Endodermal cell (in vitro differentiated cells): ENCODE data around the gene NME1. TPM values are rescaled to one million over a fixed set of nuclear protein-coding genes. Genes with fewer than 3 reads are reported as not detected.
A peak's percentile ranks its signal among the peaks of the same experiment; 100 is the strongest.
"Not testable (repeated sequence)": the region's sequence is repeated elsewhere in the genome, so short reads cannot be mapped to it uniquely, and the experiment has no call there.

Source experiments
- DNase-seq: peaks from one replicate; pipeline ENCODE4 v3.0.0-alpha.2; 2017
- H3K27ac ChIP-seq: 2 replicates; pipeline ENCODE4 v1.5.1; 2013; ENCODE audit warnings: mild to moderate bottlenecking, low read depth, low read length, moderate library complexity
- H3K27me3 ChIP-seq: 2 replicates; pipeline ENCODE4 v1.6.1; 2013; ENCODE audit warnings: mild to moderate bottlenecking, low read length, moderate library complexity; ENCODE audit not compliant: insufficient read depth, control insufficient read depth, poor library complexity, severe bottlenecking
- H3K36me3 ChIP-seq: 2 replicates; pipeline ENCODE4 v1.7.0; 2013; ENCODE audit warnings: mild to moderate bottlenecking, low read length, moderate library complexity; ENCODE audit not compliant: control insufficient read depth, insufficient read depth
- H3K4me1 ChIP-seq: one replicate; pipeline ENCODE4 v1.7.0; 2013; ENCODE audit warnings: low read length; ENCODE audit not compliant: control insufficient read depth, insufficient read depth
- H3K4me3 ChIP-seq: 2 replicates; pipeline ENCODE4 v1.5.1; 2013; ENCODE audit warnings: mild to moderate bottlenecking, low read length, moderate library complexity
- H3K9ac ChIP-seq: 2 replicates; pipeline ENCODE4 v1.6.1; 2013; ENCODE audit warnings: mild to moderate bottlenecking, low read length, moderate library complexity; ENCODE audit not compliant: poor library complexity, severe bottlenecking; ENCODE audit errors: extremely low read depth
- H3K9me3 ChIP-seq: 2 replicates; pipeline ENCODE4 v1.6.1; 2013; ENCODE audit warnings: mild to moderate bottlenecking, low read length, moderate library complexity; ENCODE audit not compliant: control insufficient read depth
- H3K27ac Mint-ChIP-seq: 2 replicates; pipeline ENCODE4 v1.8.0; 2020; ENCODE audit warnings: mixed read lengths
- H3K27me3 Mint-ChIP-seq: 2 replicates; pipeline ENCODE4 v1.8.0; 2021; ENCODE audit warnings: mild to moderate bottlenecking, mixed read lengths; ENCODE audit not compliant: insufficient read depth
- H3K36me3 Mint-ChIP-seq: 2 replicates; pipeline ENCODE4 v1.8.0; 2020; ENCODE audit warnings: low read depth, mixed read lengths
- H3K4me1 Mint-ChIP-seq: 2 replicates; pipeline ENCODE4 v1.8.0; 2020; ENCODE audit warnings: mixed read lengths
- H3K4me3 Mint-ChIP-seq: 2 replicates; pipeline ENCODE4 v1.8.0; 2020; ENCODE audit warnings: mild to moderate bottlenecking, moderate library complexity, mixed read lengths
- H3K9me3 Mint-ChIP-seq: 2 replicates; pipeline ENCODE4 v1.8.0; 2020; ENCODE audit warnings: mild to moderate bottlenecking, mixed read lengths
- CTCF ChIP-seq: fragments of 200-600 bp; sonication (generic); conservative IDR thresholded peaks from 2 replicates; pipeline ENCODE4 v1.5.0; 2021; ENCODE audit warnings: antibody characterized with exemption, mild to moderate bottlenecking
- WGBS, 2 experiments: methylation state at CpG; one replicate each; pipeline versions ENCODE4 v1.1.5 to v1.1.7; 2013; ENCODE audit warnings: missing lambda C conversion rate in 2 of 2, mixed read lengths in 1 of 2; ENCODE audit not compliant: insufficient coverage in 1 of 2, insufficient read length in 1 of 2; 5-methylcytosine and 5-hydroxymethylcytosine counted together
- total RNA-seq, 2 donors: library from RNA; stranded (reverse); fragmentation: NEBNext Ultra II Directional in 1 of 2; extraction: Animal tissue kit (Norgen Biotek cat#: 25700) in 1 of 2; gene quantifications; 2 replicates in 1 of 2; 3 replicates in 1 of 2; pipeline ENCODE4 v1.2.1, GENCODE V29; 2021

The NME1 gene
- total RNA-seq, 2 donors from 2014 or later, result 99.6 to 107 TPM

- Histone ChIP-seq H3K9me3 (no peaks in the 10 kb centered on the region), H3K4me3 (peak overlapping the region; percentile 96), H3K27me3 (no peaks in the 10 kb centered on the region), H3K36me3 (peaks cover 49% of the 10 kb centered on the region), H3K27ac (peak overlapping the region; percentile 38), H3K4me1 (peaks cover 4% of the 10 kb centered on the region), H3K9ac (peak overlapping the region; percentile 79)
- Mint-ChIP-seq H3K9me3 (no peaks in the 10 kb centered on the region), H3K4me1 (peaks cover 14% of the 10 kb centered on the region), H3K4me3 (peak overlapping the region; percentile 94), H3K27me3 (peaks cover 1% of the 10 kb centered on the region), H3K27ac (peak overlapping the region; percentile 72), H3K36me3 (peaks cover 52% of the 10 kb centered on the region)
- TF ChIP-seq CTCF, result peak; percentile 89
- peak; percentile 90 for DNase-seq
- WGBS, 2 experiments, result 15 to 34% methylated on average over 18 to 42 of the region's 42 CpGs
Observed at GRCh38 chr17:51166987-51167931, 13.9 kb downstream of the NME1 start.

GRCh38 chr17:51169340-51169739 lies 16.0 kb downstream of the NME1 start:
- no peaks in the 10 kb centered on the region for H3K9me3 ChIP-seq
- Mint-ChIP-seq H3K9me3 (no peaks in the 10 kb centered on the region), H3K27ac (no peak overlapping the region), H3K4me3 (no peak overlapping the region), H3K36me3 (peaks cover 47% of the 10 kb centered on the region), H3K27me3 (peaks cover 1% of the 10 kb centered on the region), H3K4me1 (peaks cover 14% of the 10 kb centered on the region)
- H3K36me3 ChIP-seq, result peaks cover 42% of the 10 kb centered on the region
- 100% methylated on average over 1 of the region's 1 CpG for WGBS, 2 experiments
- no peak overlapping the region for H3K4me3 ChIP-seq
- peak; percentile 17 for DNase-seq
- no peak overlapping the region for H3K9ac ChIP-seq
- no peak for TF ChIP-seq CTCF
- H3K27me3 ChIP-seq, result no peaks in the 10 kb centered on the region
- peaks cover 4% of the 10 kb centered on the region for H3K4me1 ChIP-seq
- H3K27ac ChIP-seq, result no peak overlapping the region

- Histone ChIP-seq H3K27ac (no peak overlapping the region), H3K4me3 (no peak overlapping the region), H3K4me1 (peaks cover 4% of the 10 kb centered on the region), H3K36me3 (peaks cover 42% of the 10 kb centered on the region), H3K9ac (no peak overlapping the region), H3K27me3 (no peaks in the 10 kb centered on the region), H3K9me3 (no peaks in the 10 kb centered on the region)
- H3K4me3 Mint-ChIP-seq, result no peak overlapping the region
- H3K4me1 Mint-ChIP-seq, result peaks cover 7% of the 10 kb centered on the region
- 97 to 100% methylated on average over 1 to 2 of the region's 2 CpGs for WGBS, 2 experiments
- peaks cover under 1% of the 10 kb centered on the region for H3K27me3 Mint-ChIP-seq
- peak; percentile 6 for DNase-seq
- no peaks in the 10 kb centered on the region for H3K9me3 Mint-ChIP-seq
- H3K27ac Mint-ChIP-seq, result no peak overlapping the region
- no peak for TF ChIP-seq CTCF
- peaks cover 51% of the 10 kb centered on the region for H3K36me3 Mint-ChIP-seq
Observed at GRCh38 chr17:51170736-51171135, 17.4 kb downstream of the NME1 start.

GRCh38 chr17:51172030-51172429 lies 18.7 kb downstream of the NME1 start:
- Mint-ChIP-seq H3K36me3 (peaks cover 53% of the 10 kb centered on the region), H3K27ac (peak overlapping the region; percentile 13)
- not testable (repeated sequence) for H3K4me3 Mint-ChIP-seq

More at GRCh38 chr17:51172030-51172429, 18.7 kb downstream of the NME1 start:
- 96 to 98% methylated on average over 9 of the region's 9 CpGs for WGBS, 2 experiments
- H3K36me3 ChIP-seq, result peaks cover 42% of the 10 kb centered on the region
- not testable (repeated sequence) for H3K9ac ChIP-seq, H3K27me3 Mint-ChIP-seq, H3K9me3 Mint-ChIP-seq, H3K27ac ChIP-seq, H3K27me3 ChIP-seq, H3K9me3 ChIP-seq, H3K4me1 Mint-ChIP-seq, H3K4me1 ChIP-seq, H3K4me3 ChIP-seq
- DNase-seq, result peak; percentile 30
